GM12874 (cell line): ENCODE measurements around the gene FKBP1A.

Experiments
- CTCF ChIP-seq: IDR thresholded peaks from 2 replicates; pipeline ENCODE4 v1.5.1; 2011; ENCODE audit warnings: low read depth, mild to moderate bottlenecking, control low read depth, low read length, moderate library complexity; ENCODE audit not compliant: insufficient read depth

The FKBP1A gene

DNA sequence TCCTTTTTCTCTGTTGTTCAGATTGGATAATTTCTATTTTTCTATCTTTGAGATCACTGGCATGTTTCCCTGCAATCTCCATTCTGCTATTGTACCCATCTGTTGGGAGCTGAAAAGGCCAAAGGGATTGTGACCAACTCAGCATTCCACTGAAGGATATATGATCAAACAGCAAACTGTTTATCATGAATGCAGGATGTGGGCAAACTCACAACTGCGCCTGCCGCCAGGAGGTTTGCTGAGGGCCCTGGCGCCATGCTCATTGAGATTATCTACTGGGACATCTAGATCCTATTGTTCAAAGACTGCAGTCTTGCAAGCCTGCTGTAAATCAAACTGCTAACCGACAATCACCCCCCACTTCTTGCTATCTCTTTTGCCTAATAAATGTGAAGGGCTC, 3.8 kb upstream of the FKBP1A start:
- TF ChIP-seq CTCF: no peak

GRCh38 chr20:1396264-1396663, 3.4 kb upstream of the FKBP1A start:
- TF ChIP-seq CTCF: no peak

DNA sequence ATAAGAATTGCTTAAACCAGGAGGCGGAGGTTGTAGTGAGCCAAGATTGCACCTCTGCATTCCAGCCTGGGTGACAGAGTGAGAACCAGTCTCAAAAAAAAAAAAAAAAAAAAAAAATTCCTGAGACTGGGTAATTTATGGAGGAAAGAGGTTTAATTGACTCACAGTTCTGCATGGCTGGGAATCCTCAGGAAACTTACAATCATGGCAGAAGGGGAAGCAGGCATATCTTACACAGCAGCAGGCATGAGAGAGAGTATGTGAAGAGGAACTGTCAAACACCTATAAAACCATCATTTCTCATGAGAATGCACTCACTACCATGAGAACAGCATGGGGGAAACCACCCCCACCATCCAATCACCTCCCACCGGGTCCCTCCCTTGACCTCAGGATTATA, 1.8 kb upstream of the FKBP1A start:
- no peak for TF ChIP-seq CTCF

DNA sequence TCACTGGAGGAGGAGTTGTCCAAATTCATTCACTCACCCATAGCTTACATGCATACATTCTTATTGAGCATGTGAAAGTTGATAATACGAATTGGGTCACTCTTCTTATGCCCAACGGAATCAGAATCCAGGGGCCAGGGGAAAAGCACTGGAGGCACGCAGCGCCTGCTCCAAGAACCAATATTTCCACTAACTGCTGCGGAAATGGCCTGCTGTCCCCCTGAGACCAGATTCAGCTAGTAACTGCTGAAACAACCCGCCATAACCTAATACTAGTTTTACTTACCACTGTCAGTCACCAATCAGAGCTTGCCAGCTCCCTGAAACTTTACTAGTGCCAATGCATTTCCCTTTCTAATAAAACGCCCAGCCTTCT, 641 bp upstream of the FKBP1A start:
- TF ChIP-seq CTCF: no peak

DNA sequence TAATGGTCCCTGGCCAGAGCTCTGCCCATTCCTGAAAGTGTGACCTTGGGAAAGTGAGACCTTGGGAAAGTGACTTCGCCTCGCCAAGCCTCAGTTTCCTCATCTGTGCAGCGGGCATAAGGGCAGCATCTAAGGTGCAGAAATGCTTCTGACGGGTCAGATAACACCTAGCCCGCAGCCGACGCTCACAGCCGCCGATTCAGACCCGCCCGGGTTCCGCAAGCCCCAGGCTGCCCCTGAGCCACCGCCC, 486 bp downstream of the FKBP1A start:
- TF ChIP-seq CTCF: no peak

DNA sequence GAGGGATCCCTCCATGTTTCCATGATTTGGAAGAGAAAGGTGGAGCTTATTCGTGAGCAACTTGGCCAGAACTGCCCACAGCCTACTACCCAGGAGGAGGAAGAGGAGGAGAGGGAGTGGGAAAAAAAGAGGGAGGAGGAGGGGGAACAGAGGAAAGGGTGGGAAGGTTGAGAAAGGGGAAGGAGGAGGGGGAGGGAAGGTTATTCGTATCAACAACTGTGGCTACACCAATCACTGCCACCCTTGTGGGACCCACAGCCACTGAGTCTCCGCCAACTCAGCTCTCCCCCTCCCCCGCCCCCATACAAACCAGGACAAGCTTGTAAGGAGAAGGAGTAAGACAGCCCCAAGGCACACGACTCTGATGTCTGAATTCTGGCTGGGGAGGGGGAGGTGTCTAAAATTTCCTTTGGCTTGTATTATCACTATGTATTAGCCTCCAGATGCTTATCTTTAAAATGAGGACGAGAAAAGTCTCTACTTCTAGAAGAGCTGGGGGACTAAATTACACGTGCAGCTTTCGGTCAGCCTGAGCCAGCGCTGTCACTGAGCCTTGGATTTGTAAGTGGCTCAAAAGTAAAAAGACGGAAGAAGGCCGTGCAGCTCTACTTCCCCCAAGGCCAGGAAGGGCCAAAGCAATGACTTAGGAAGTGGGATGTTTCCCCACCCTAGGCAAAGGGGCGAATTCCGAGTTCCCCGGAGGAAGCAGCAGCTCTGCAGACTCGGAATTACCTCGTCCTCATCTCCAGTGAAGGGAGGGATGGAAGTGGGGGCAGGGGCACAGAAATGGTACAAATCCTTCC, 1.0 kb downstream of the FKBP1A start:
- no peak for TF ChIP-seq CTCF

DNA sequence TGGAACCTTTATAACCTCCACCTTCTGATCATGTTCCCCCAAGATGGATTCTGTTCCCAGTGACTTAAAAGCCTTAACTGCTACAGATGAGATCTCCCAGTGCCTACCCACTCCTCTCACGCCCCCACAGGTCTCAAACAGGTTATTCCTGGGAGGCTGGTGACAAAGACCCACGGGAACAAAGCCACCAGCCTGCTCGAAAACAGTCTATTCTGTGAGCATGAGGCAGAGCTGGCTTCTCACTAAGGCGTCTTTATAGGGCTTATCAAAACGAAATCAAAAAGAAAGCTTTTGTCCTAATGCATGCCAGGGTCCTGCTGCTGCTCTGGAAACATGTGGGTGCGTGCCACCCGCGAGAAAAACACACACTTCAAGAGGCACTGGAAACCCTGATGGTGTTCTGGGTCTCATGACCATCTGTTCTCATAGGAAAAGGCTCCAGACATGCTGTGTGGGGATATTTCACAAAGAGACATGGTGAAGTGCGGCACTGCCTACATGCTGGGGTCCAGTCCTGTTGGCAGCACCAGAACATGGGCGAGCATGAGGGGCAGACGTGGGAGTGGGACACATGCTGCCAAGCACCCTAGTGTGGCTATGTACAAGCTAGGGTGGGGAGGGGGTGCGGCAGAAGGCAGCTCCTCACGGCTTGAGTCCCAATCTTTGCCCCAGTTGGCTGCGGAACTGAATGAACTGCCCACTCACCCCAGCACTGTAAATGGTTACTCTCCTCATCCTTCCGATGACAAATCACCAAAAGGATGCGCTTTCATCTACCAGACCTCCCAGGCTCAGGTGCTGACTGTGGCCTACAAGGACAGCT, 2.1 kb downstream of the FKBP1A start:
- no peak for TF ChIP-seq CTCF
